B cell (primary cell): Measurements from ENCODE around the gene MAML3. TPM values are rescaled to one million over a fixed set of nuclear protein-coding genes. Genes with fewer than 3 reads are reported as not detected.

Experiments
- ATAC-seq: fragments of 200-7000 bp; cut with Tn5 transposase; one replicate; pipeline ENCODE4 v1.10.0; 2021; ENCODE audit warnings: low read depth, mild to moderate bottlenecking, moderate number of reproducible peaks, moderate library complexity
- CTCF ChIA-PET: fragments of 350-600 bp; sonication (Branson Sonifier 250); formaldehyde crosslinking; loops from one replicate; lab custom pipeline; 2021; ENCODE audit warnings: antibody characterized with exemption, inconsistent platforms; lab: Charles Lee
- POLR2A ChIA-PET: fragments of 350-600 bp; sonication (Branson Sonifier 250); formaldehyde crosslinking; loops from one replicate; lab custom pipeline; 2021; ENCODE audit warnings: antibody characterized with exemption; lab: Charles Lee
- DNase-seq: peaks from one replicate; pipeline ENCODE4 v3.0.0; 2013
- H2AFZ ChIP-seq: 2 replicates; pipeline ENCODE4 v1.6.1; 2012; ENCODE audit warnings: mild to moderate bottlenecking, low read depth, low read length; ENCODE audit not compliant: insufficient read depth, poor library complexity, severe bottlenecking
- H3K27ac ChIP-seq, 2 donors: 1 replicate in 1 of 2; 2 replicates in 1 of 2; pipeline ENCODE4 v1.5.1; 2012 to 2013; ENCODE audit warnings: low read length in 2 of 2, mild to moderate bottlenecking in 2 of 2, moderate library complexity in 1 of 2
- H3K27me3 ChIP-seq, 4 experiments: fragments of 200-600 bp in 1 of 4; sonication (generic) in 1 of 4; replicated peaks in 1 of 4; 1 replicate in 2 of 4; 2 replicates in 2 of 4; pipeline versions ENCODE4 v1.6.1 to v1.7.0; 2013 to 2016; ENCODE audit warnings: low read length in 3 of 4, mild to moderate bottlenecking in 2 of 4, mixed read lengths in 1 of 4, moderate library complexity in 1 of 4; ENCODE audit not compliant: insufficient read depth in 4 of 4, control insufficient read depth in 3 of 4; ENCODE audit errors: control extremely low read depth in 1 of 4
- H3K36me3 ChIP-seq, 2 experiments: replicated peaks in 1 of 2; 1 replicate in 1 of 2; 2 replicates in 1 of 2; pipeline versions ENCODE4 v1.6.1 to v1.7.1; 2013; ENCODE audit warnings: low read length in 1 of 2; ENCODE audit not compliant: insufficient read depth in 2 of 2, control insufficient read depth in 1 of 2; ENCODE audit errors: control extremely low read depth in 1 of 2, extremely low read depth in 1 of 2
- H3K4me1 ChIP-seq, 2 donors: fragments of 200-600 bp in 1 of 2; sonication (generic) in 1 of 2; 1 replicate in 1 of 2; 2 replicates in 1 of 2; pipeline versions ENCODE4 v1.5.1 to v1.6.1; 2013 to 2017; ENCODE audit warnings: low read length in 2 of 2; ENCODE audit not compliant: control insufficient read depth in 2 of 2, insufficient read depth in 2 of 2
- H3K4me2 ChIP-seq: replicated peaks from 2 replicates; pipeline ENCODE3; 2012; ENCODE audit warnings: mild to moderate bottlenecking, low read depth, low read length; ENCODE audit not compliant: poor library complexity, severe bottlenecking
- H3K4me3 ChIP-seq, 5 experiments: fragments of 200-600 bp in 1 of 5; sonication (generic) in 1 of 5; 1 replicate in 3 of 5; 2 replicates in 2 of 5; pipeline versions ENCODE4 v1.5.1 to v1.7.0; 2011 to 2016; ENCODE audit warnings: low read length in 4 of 5, mild to moderate bottlenecking in 4 of 5, low read depth in 2 of 5, control low read depth in 1 of 5, moderate library complexity in 1 of 5; ENCODE audit not compliant: insufficient read depth in 1 of 5; ENCODE audit errors: control extremely low read depth in 1 of 5, extremely low read depth in 1 of 5
- H3K79me2 ChIP-seq: fragments of 200-600 bp; sonication (generic); one replicate; pipeline ENCODE4 v1.6.0; 2016; ENCODE audit warnings: low read length; ENCODE audit not compliant: control insufficient read depth, insufficient read depth
- H3K9ac ChIP-seq: fragments of 200-600 bp; sonication (generic); 2 replicates; pipeline ENCODE4 v1.6.1; 2017; ENCODE audit warnings: mild to moderate bottlenecking, low read length, moderate library complexity
- H3K9me3 ChIP-seq, 3 donors: one replicate each; pipeline versions ENCODE4 v1.6.1 to v1.7.1; 2013; ENCODE audit warnings: low read length in 2 of 3; ENCODE audit not compliant: control insufficient read depth in 2 of 3, insufficient read depth in 1 of 3; ENCODE audit errors: control extremely low read depth in 1 of 3
- H4K20me1 ChIP-seq: 2 replicates; pipeline ENCODE4 v1.6.0; 2012; ENCODE audit warnings: mild to moderate bottlenecking, low read length; ENCODE audit not compliant: insufficient read depth, control insufficient read depth, poor library complexity, severe bottlenecking
- H3K27ac Mint-ChIP-seq: one replicate; pipeline ENCODE4 v1.8.0; 2021; ENCODE audit warnings: mixed read lengths
- H3K27me3 Mint-ChIP-seq: one replicate; pipeline ENCODE4 v1.8.0; 2021; ENCODE audit warnings: mixed read lengths
- H3K4me1 Mint-ChIP-seq: one replicate; pipeline ENCODE4 v1.8.0; 2021; ENCODE audit warnings: mixed read lengths
- H3K4me3 Mint-ChIP-seq: one replicate; pipeline ENCODE4 v1.8.0; 2021; ENCODE audit warnings: mixed read lengths
- H3K9me3 Mint-ChIP-seq: one replicate; pipeline ENCODE4 v1.8.0; 2022; ENCODE audit warnings: mixed read lengths; ENCODE audit not compliant: insufficient read depth
- EZH2 ChIP-seq: IDR thresholded peaks from 2 replicates; pipeline ENCODE4 v1.6.1; 2012; ENCODE audit warnings: borderline replicate concordance, low read depth, mild to moderate bottlenecking, moderate library complexity, low read length; ENCODE audit not compliant: insufficient read depth, poor library complexity, severe bottlenecking
- WGBS: methylation state at CpG from one replicate; pipeline ENCODE4 v1.1.5; 2013; ENCODE audit warnings: missing lambda C conversion rate; ENCODE audit not compliant: insufficient coverage; 5-methylcytosine and 5-hydroxymethylcytosine counted together
- intact Hi-C: fragments of 100-400 bp; cut with micrococcal nuclease; formaldehyde crosslinking; loops from one replicate; pipeline ENCODE4 v1.10.0; 2022
- polyA plus RNA-seq: library from polyadenylated mRNA; depleted of rRNA; stranded (reverse); fragments of >200 nt; gene quantifications from 2 replicates; pipeline ENCODE4 v1.2.3, GENCODE V29; 2012
- total RNA-seq, 2 donors: library from RNA; stranded (reverse); fragments of 120-200 nt in 1 of 2; gene quantifications; 1 replicate in 1 of 2; 2 replicates in 1 of 2; pipeline versions ENCODE4 v1.2.3 to v1.2.4, GENCODE V29; 2013 to 2022
- TF ChIP-seq, protein P1 (sequence below): fragments of 200-600 bp; IDR thresholded peaks from one replicate; pipeline ENCODE4 v1.8.0; 2022; ENCODE audit warnings: antibody characterized with exemption, mild to moderate bottlenecking

MAML3 gene
- total and polyA plus RNA-seq, 2 donors (not counting 1 experiment from before 2014, with no cell fraction given): 0.94 to 5.3 TPM

DNA sequence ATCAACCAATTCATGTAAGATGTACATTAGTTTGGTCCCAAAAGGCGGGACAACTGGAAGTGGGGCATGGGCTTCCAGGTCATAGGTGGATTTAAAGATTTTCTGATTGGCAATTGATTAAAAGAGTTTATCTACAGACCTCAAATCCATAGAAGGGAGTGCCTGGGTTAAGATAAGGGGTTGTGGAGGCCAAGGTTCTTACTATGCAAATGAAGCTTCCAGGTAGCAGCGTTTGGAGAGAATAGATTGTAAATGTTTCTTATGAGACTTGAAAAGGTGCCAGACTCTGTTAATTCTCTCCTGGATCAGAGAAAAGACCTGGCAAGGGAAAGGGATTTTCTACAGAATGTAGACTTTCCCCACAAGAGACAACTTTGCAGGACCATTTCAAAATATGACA, 485.9 kb downstream of the MAML3 start:
- ATAC-seq (no peak), DNase-seq (no peak)
- Histone ChIP-seq H4K20me1 (no peaks in the 10 kb centered on the region), H3K4me3 (no peak overlapping the region), H2AFZ (no peak overlapping the region), H3K4me1 (peaks cover 15 to 20% of the 10 kb centered on the region in 2 donors), H3K27me3 (peaks cover 0 to 4% (median 2%) of the 10 kb centered on the region in 4 experiments), H3K36me3 (no peaks in the 10 kb centered on the region), H3K9me3 (no peaks in the 10 kb centered on the region), H3K9ac (no peak overlapping the region), H3K4me2 (no peak overlapping the region), H3K79me2 (no peaks in the 10 kb centered on the region), H3K27ac (no peak overlapping the region)
- no peaks in the 10 kb centered on the region for H3K9me3 Mint-ChIP-seq
- TF ChIP-seq EZH2: no peak
- TF ChIP-seq, protein P1, sequence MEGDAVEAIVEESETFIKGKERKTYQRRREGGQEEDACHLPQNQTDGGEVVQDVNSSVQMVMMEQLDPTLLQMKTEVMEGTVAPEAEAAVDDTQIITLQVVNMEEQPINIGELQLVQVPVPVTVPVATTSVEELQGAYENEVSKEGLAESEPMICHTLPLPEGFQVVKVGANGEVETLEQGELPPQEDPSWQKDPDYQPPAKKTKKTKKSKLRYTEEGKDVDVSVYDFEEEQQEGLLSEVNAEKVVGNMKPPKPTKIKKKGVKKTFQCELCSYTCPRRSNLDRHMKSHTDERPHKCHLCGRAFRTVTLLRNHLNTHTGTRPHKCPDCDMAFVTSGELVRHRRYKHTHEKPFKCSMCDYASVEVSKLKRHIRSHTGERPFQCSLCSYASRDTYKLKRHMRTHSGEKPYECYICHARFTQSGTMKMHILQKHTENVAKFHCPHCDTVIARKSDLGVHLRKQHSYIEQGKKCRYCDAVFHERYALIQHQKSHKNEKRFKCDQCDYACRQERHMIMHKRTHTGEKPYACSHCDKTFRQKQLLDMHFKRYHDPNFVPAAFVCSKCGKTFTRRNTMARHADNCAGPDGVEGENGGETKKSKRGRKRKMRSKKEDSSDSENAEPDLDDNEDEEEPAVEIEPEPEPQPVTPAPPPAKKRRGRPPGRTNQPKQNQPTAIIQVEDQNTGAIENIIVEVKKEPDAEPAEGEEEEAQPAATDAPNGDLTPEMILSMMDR: no peak
- H3K4me1 Mint-ChIP-seq: peaks cover 19% of the 10 kb centered on the region
- H3K27me3 Mint-ChIP-seq: peaks cover 6% of the 10 kb centered on the region
- intact Hi-C loops: no loop called here
- CTCF ChIA-PET: interaction anchor here (1.5 kb wide), 1 partner anchor 11 kb away, joined by 4 read pairs; no protein-coding TSS in a partner anchor
- POLR2A ChIA-PET: no interaction called here
- no peak overlapping the region for H3K4me3 Mint-ChIP-seq
- 78% methylated on average over 1 of the region's 2 CpGs for WGBS
- no peak overlapping the region for H3K27ac Mint-ChIP-seq

Other genes starting within 250 kb of the MAML3 start
- 18.4 and 19.2 TPM in 2 replicates for gene SCOC, start 219.5 kb upstream of the MAML3 start, total RNA-seq
- gene SCOC, start 219.5 kb upstream of the MAML3 start, polyA plus RNA-seq: 4.6 and 7.3 TPM in 2 replicates